Brain microvascular endothelial cell (primary cell): ENCODE results near the gene GTPBP8.

ENCODE experiments used
- DNase-seq: peaks from one replicate; pipeline ENCODE4 v3.0.0-alpha.2; 2020
- H3K27ac ChIP-seq: fragments of 250-450 bp; sonication (Bioruptor Pico); 2 replicates; pipeline ENCODE4 v1.5.1; 2020; ENCODE audit warnings: mild to moderate bottlenecking, moderate library complexity
- H3K27me3 ChIP-seq: fragments of 250-450 bp; sonication (Bioruptor Pico); replicated peaks from 2 replicates; pipeline ENCODE4 v1.5.1; 2020; ENCODE audit warnings: mild to moderate bottlenecking
- H3K36me3 ChIP-seq: fragments of 250-450 bp; sonication (Bioruptor Pico); replicated peaks from 2 replicates; pipeline ENCODE4 v1.5.1; 2020; ENCODE audit warnings: mild to moderate bottlenecking
- H3K4me3 ChIP-seq: 2 replicates; pipeline ENCODE4 v1.5.1; 2011; ENCODE audit warnings: low read depth, mild to moderate bottlenecking, control low read depth, low read length, moderate library complexity
- in situ Hi-C: cut with HindIII; loops from 2 replicates; pipeline ENCODE4 v1.10.0; 2017; ENCODE audit warnings: low sequenced_read_pairs, low pct_ligation_motif_present
- TF ChIP-seq, protein P1 (sequence below): IDR thresholded peaks from 2 replicates; pipeline ENCODE4 v1.5.1; 2011; ENCODE audit warnings: low read depth, mild to moderate bottlenecking, moderate library complexity, low read length, control low read depth, inconsistent platforms; ENCODE audit errors: missing control alignments

Gene GTPBP8

GRCh38 chr3:113002679-113003078, 11.9 kb downstream of the GTPBP8 start:
- peaks cover 43% of the 10 kb centered on the region for H3K36me3 ChIP-seq
- in situ Hi-C loops, result no loop called here
- TF ChIP-seq, protein P1, sequence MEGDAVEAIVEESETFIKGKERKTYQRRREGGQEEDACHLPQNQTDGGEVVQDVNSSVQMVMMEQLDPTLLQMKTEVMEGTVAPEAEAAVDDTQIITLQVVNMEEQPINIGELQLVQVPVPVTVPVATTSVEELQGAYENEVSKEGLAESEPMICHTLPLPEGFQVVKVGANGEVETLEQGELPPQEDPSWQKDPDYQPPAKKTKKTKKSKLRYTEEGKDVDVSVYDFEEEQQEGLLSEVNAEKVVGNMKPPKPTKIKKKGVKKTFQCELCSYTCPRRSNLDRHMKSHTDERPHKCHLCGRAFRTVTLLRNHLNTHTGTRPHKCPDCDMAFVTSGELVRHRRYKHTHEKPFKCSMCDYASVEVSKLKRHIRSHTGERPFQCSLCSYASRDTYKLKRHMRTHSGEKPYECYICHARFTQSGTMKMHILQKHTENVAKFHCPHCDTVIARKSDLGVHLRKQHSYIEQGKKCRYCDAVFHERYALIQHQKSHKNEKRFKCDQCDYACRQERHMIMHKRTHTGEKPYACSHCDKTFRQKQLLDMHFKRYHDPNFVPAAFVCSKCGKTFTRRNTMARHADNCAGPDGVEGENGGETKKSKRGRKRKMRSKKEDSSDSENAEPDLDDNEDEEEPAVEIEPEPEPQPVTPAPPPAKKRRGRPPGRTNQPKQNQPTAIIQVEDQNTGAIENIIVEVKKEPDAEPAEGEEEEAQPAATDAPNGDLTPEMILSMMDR, result no peak
- no peak overlapping the region for H3K4me3 ChIP-seq
- no peak overlapping the region for H3K27ac ChIP-seq
- H3K27me3 ChIP-seq, result no peaks in the 10 kb centered on the region
- DNase-seq, result no peak

GRCh38 chr3:113005611-113006010, 14.8 kb downstream of the GTPBP8 start:
- no peak for DNase-seq
- in situ Hi-C loops, result no loop called here
- Histone ChIP-seq H3K27me3 (no peaks in the 10 kb centered on the region), H3K36me3 (peaks cover 64% of the 10 kb centered on the region), H3K4me3 (no peak overlapping the region), H3K27ac (no peak overlapping the region)
- TF ChIP-seq, protein P1, result no peak

GRCh38 chr3:113006359-113007056, 15.7 kb downstream of the GTPBP8 start:
- no peak overlapping the region for H3K4me3 ChIP-seq
- no peak for DNase-seq
- no peak overlapping the region for H3K27ac ChIP-seq
- in situ Hi-C loops, result no loop called here
- TF ChIP-seq, protein P1, result no peak
- no peaks in the 10 kb centered on the region for H3K27me3 ChIP-seq
- H3K36me3 ChIP-seq, result peaks cover 72% of the 10 kb centered on the region

DNA sequence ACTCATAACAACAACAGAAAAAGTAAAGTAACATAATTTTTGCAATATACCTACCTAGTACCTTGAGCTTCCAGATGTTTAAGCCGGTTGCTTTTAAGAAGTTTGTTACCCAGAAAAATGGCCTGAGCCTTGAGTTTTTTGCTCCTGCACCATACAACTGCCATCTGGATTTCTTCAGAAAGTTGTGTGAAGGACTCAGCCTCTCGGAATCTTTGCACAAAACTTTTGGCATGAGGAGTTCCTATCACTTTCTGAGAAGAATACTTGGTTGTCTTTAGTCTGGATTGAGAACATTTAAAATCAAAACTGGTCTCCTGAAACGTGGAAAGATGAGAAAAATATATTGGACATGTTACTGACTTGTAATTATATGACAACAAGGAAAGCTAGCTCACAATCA, 17.3 kb downstream of the GTPBP8 start:
- DNase-seq, result no peak
- TF ChIP-seq, protein P1, result no peak
- in situ Hi-C loops, result no loop called here
- Histone ChIP-seq H3K27me3 (no peaks in the 10 kb centered on the region), H3K36me3 (peaks cover 75% of the 10 kb centered on the region), H3K4me3 (no peak overlapping the region), H3K27ac (no peak overlapping the region)

DNA sequence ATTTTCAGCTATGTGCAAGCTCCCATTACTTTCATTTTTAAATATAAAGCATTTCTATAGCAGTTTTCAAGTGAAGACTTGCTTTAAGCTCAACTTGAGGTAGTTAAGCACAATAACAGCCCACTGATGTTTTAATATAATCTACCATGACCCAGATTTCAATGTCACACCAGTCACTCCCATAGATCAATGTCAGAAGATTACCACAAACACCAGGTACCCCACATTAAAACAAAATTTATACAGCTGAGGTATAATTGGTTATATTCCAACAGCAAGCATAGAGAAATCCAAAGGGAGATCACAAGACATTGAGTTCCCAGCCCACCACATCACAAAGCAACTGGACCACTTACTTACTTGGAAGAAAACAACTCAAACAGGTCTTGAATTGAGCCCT, 22.8 kb downstream of the GTPBP8 start:
- no peaks in the 10 kb centered on the region for H3K27me3 ChIP-seq
- H3K27ac ChIP-seq, result no peak overlapping the region
- no peak overlapping the region for H3K4me3 ChIP-seq
- TF ChIP-seq, protein P1, result no peak
- in situ Hi-C loops, result no loop called here
- H3K36me3 ChIP-seq, result peaks cover 62% of the 10 kb centered on the region
- DNase-seq, result no peak
